A549 (cell line): Measurements from ENCODE around the gene FRMD4A.

ENCODE experiments used
- ESRRA ChIP-seq: fragments of 150-350 bp; IDR thresholded peaks from 2 replicates; pipeline ENCODE4 v1.6.1; 2014; ENCODE audit warnings: mild to moderate bottlenecking, low read length, borderline replicate concordance
- HDAC2 ChIP-seq: fragments of 200-600 bp; sonication (generic); IDR thresholded peaks from 2 replicates; pipeline ENCODE4 v1.6.1; 2016
- PHF8 ChIP-seq: fragments of 200-600 bp; sonication (generic); IDR thresholded peaks from 2 replicates; pipeline ENCODE4 v1.6.1; 2016; ENCODE audit warnings: low read depth, mild to moderate bottlenecking, antibody characterized with exemption, moderate library complexity, borderline replicate concordance
- POLR2A ChIP-seq: IDR thresholded peaks from 2 replicates; pipeline ENCODE4 v1.6.1; 2012; ENCODE audit warnings: mild to moderate bottlenecking, low read length
- RAD21 ChIP-seq, 2 experiments: fragments of >200 bp in 1 of 2; sonication (Bioruptor Twin) in 1 of 2; formaldehyde crosslinking in 1 of 2; IDR thresholded peaks in 1 of 2; conservative IDR thresholded peaks in 1 of 2; 2 replicates in 1 of 2; 3 replicates in 1 of 2; pipeline ENCODE4 v1.6.1; 2012 to 2018; ENCODE audit warnings: inconsistent platforms in 1 of 2
- RCOR1 ChIP-seq: fragments of 150-350 bp; IDR thresholded peaks from 2 replicates; pipeline ENCODE4 v1.6.1; 2014; ENCODE audit warnings: antibody characterized with exemption, low read length, low read depth
- SMC3 ChIP-seq: fragments of >200 bp; sonication (Bioruptor Twin); formaldehyde crosslinking; IDR thresholded peaks from 3 replicates; pipeline ENCODE4 v1.6.1; 2018; ENCODE audit warnings: inconsistent platforms
- TFCP2L1 ChIP-seq: fragments of 250-450 bp; sonication (Bioruptor Pico); IDR thresholded peaks from 2 replicates; pipeline ENCODE4 v1.5.0; 2021; ENCODE audit warnings: mild to moderate bottlenecking
- ZSCAN20 ChIP-seq: fragments of 250-450 bp; sonication (Bioruptor Pico); IDR thresholded peaks from 2 replicates; pipeline ENCODE4 v1.8.0; 2022; ENCODE audit warnings: mild to moderate bottlenecking, moderate library complexity
- TF ChIP-seq, protein P1 (sequence below): fragments of >200 bp; sonication (Bioruptor Twin); formaldehyde crosslinking; IDR thresholded peaks from 3 replicates; pipeline ENCODE4 v1.5.1; 2016
- TF ChIP-seq, protein P2 (sequence below): fragments of 450-650 bp; IDR thresholded peaks from 2 replicates; pipeline ENCODE4 v1.6.1; 2014; ENCODE audit warnings: antibody characterized with exemption

GRCh38 chr10:13930120-13930519 lies 400.6 kb downstream of the FRMD4A start:
- TF ChIP-seq POLR2A = no peak
- TF ChIP-seq ZSCAN20 (CRISPR knock-in tag) = no peak
- no peak for TF ChIP-seq SMC3
- TF ChIP-seq, protein P1, sequence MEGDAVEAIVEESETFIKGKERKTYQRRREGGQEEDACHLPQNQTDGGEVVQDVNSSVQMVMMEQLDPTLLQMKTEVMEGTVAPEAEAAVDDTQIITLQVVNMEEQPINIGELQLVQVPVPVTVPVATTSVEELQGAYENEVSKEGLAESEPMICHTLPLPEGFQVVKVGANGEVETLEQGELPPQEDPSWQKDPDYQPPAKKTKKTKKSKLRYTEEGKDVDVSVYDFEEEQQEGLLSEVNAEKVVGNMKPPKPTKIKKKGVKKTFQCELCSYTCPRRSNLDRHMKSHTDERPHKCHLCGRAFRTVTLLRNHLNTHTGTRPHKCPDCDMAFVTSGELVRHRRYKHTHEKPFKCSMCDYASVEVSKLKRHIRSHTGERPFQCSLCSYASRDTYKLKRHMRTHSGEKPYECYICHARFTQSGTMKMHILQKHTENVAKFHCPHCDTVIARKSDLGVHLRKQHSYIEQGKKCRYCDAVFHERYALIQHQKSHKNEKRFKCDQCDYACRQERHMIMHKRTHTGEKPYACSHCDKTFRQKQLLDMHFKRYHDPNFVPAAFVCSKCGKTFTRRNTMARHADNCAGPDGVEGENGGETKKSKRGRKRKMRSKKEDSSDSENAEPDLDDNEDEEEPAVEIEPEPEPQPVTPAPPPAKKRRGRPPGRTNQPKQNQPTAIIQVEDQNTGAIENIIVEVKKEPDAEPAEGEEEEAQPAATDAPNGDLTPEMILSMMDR = no peak
- TF ChIP-seq TFCP2L1 = no peak
- TF ChIP-seq PHF8 = no peak
- TF ChIP-seq HDAC2 = no peak
- no peak for TF ChIP-seq ESRRA
- TF ChIP-seq RCOR1 = no peak
- TF ChIP-seq, protein P2, sequence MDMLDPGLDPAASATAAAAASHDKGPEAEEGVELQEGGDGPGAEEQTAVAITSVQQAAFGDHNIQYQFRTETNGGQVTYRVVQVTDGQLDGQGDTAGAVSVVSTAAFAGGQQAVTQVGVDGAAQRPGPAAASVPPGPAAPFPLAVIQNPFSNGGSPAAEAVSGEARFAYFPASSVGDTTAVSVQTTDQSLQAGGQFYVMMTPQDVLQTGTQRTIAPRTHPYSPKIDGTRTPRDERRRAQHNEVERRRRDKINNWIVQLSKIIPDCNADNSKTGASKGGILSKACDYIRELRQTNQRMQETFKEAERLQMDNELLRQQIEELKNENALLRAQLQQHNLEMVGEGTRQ = no peak
- no peak for TF ChIP-seq RAD21 (conservative IDR thresholded peaks at IDR 0.05 in 1 of 2, IDR thresholded peaks at IDR 0.05 in 1 of 2)
